GM12874 (cell line): Measurements from ENCODE around the gene ARID1B.

Source experiments
- CTCF ChIP-seq: IDR thresholded peaks from 2 replicates; pipeline ENCODE4 v1.5.1; 2011; ENCODE audit warnings: low read depth, mild to moderate bottlenecking, control low read depth, low read length, moderate library complexity; ENCODE audit not compliant: insufficient read depth

Gene ARID1B

DNA sequence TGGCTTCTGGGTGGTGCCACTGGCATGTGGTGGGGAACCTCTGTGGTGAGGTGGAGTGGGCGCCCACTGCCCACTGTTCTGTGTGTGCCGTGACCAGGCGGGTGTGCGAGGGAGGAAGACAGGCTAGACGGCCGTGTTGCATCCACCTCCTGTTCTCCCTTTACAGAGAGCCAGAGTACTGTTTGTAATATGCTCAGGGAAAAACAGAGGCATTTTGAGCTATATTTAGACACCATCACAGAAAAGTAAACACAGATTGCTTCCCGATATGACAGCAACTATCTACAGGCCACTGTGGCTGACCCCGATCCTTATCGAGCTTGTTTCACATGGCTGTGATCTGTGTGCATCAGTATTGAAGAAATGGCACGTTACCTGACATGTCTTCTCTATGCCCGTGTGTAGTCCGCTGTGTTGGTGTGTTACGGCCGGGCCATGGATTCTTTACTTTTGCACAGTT is 45.6 kb downstream of the ARID1B start:
- TF ChIP-seq CTCF: no peak

DNA sequence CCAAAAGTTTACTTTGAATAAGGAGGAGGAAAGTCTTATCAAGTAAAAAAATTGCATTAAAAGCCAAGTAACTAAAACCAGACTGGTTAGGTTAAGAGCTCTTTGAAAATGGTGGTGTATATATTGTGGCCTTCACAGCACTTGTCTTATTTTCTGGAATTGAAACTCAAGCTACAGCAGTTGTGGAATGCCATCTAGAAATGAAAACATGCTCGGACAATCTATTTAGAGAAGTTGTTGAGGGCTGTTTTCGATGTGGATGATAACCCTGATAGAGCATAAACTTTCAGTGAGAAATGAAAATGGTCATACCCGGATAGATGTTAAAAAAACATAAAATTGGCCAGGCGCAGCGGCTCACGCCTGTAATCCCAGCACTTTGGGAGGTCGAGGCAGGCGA is 47.0 kb downstream of the ARID1B start:
- TF ChIP-seq CTCF: no peak

DNA sequence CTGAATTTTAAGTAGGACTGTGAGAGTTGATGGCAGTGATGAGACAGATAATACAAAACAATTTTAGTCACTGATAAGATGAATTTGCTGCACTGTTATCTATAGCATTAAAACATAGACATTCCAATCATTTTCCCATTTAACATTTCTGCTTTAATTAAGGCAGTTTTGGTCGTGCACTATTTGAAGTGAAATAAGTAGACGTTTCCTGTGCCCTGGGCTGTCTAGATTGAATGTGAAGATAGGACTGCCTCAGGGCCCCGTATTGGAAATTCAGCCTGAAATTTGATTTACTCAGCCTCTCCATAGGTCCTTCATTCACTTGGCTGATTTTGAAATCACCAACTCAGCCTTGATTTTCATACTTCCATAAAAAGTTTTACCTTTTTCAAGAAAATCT is 48.3 kb downstream of the ARID1B start:
- no peak for TF ChIP-seq CTCF

DNA sequence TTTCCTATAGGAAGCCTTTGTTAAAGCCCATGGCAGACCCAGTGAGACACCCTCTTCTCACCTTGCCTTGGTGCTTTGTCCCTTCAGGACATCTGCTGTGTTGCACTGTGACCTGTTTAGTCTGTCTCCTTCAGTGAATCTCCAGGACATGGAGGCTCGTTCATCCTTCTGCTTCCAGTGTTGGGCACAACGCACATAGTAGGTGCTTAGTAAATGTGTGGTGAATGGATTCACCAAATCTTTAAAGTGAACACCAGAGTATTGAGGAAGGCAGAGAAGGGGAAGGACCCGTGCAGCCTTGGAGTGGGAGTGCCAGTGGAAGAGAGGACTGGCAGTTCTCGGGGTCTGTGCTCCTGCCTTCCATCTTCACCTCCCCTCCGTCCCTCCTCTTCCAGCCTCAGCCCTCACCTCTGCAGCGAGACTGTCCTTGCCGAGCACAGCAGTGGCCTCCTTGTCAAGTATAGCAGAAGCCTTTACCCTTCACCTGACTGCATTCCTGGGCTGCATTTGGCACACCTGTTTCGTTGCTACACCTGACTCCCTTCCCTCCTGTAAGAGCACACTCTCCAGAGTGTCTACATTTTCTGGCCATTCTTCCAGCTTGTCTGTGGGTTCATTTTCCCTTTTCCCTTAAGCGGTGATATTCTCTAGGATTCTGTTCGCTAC is 49.2 kb downstream of the ARID1B start:
- no peak for TF ChIP-seq CTCF

- no peak for TF ChIP-seq CTCF
These were observed 50.2 kb downstream of the ARID1B start for GRCh38 chr6:156827382-156827781.

GRCh38 chr6:156828280-156828703 is 51.1 kb downstream of the ARID1B start:
- no peak for TF ChIP-seq CTCF

GRCh38 chr6:156830126-156830525 is 52.9 kb downstream of the ARID1B start:
- TF ChIP-seq CTCF: no peak
